Astrocyte of the spinal cord (primary cell): ENCODE data around the gene CCDC74A.
"Not testable (repeated sequence)": the region's sequence is repeated elsewhere in the genome, so short reads cannot be mapped to it uniquely, and the experiment has no call there.

Source experiments
- DNase-seq: peaks from one replicate; pipeline ENCODE4 v3.0.0; 2011; ENCODE audit warnings: low read depth, low spot score
- H3K4me3 ChIP-seq: 2 replicates; pipeline ENCODE4 v1.5.1; 2011; ENCODE audit warnings: low read depth, mild to moderate bottlenecking, low read length, moderate library complexity
- CTCF ChIP-seq: IDR thresholded peaks from 2 replicates; pipeline ENCODE4 v1.5.1; 2012; ENCODE audit warnings: low read depth, mild to moderate bottlenecking, low read length, inconsistent platforms
- in situ Hi-C: cut with HindIII; loops from 2 replicates; pipeline ENCODE4 v1.10.0; 2017; ENCODE audit warnings: low sequenced_read_pairs

The CCDC74A gene

GRCh38 chr2:131535526-131535925, 7.8 kb downstream of the CCDC74A start:
- no peak for TF ChIP-seq CTCF
- no peak for DNase-seq
- H3K4me3 ChIP-seq, result no peak overlapping the region
- in situ Hi-C loops, result no loop called here

GRCh38 chr2:131535951-131536826, 8.5 kb downstream of the CCDC74A start:
- H3K4me3 ChIP-seq, in situ Hi-C loops: not testable (repeated sequence)
- DNase-seq, result peak; percentile 9

GRCh38 chr2:131536841-131537240, 9.2 kb downstream of the CCDC74A start:
- H3K4me3 ChIP-seq, in situ Hi-C loops, DNase-seq: not testable (repeated sequence)

- in situ Hi-C loops, DNase-seq, H3K4me3 ChIP-seq: not testable (repeated sequence)
These were observed 11.2 kb downstream of the CCDC74A start for GRCh38 chr2:131538856-131539255.

- no peak overlapping the region for H3K4me3 ChIP-seq
- no peak for DNase-seq
- TF ChIP-seq CTCF, result no peak
- in situ Hi-C loops, result no loop called here
These were observed 15.0 kb downstream of the CCDC74A start for GRCh38 chr2:131542438-131543384.

- no peak overlapping the region for H3K4me3 ChIP-seq
- in situ Hi-C loops, result no loop called here
- no peak for DNase-seq
- TF ChIP-seq CTCF, result no peak
These were observed 15.8 kb downstream of the CCDC74A start for GRCh38 chr2:131543385-131543891.

GRCh38 chr2:131544006-131544812, 16.5 kb downstream of the CCDC74A start:
- DNase-seq, H3K4me3 ChIP-seq, in situ Hi-C loops: not testable (repeated sequence)

GRCh38 chr2:131544813-131545165, 17.1 kb downstream of the CCDC74A start:
- DNase-seq, H3K4me3 ChIP-seq, in situ Hi-C loops: not testable (repeated sequence)
